Activated T-cell treated with anti-CD3 and anti-CD28 coated beads, Interleukin-2, amount 50 U/mL, for 1 hour (primary cell): ENCODE results near the gene MACROD2.

Experiments used
- DNase-seq: peaks from one replicate; pipeline ENCODE4 v3.0.0-alpha.2; 2020

Gene MACROD2

DNA sequence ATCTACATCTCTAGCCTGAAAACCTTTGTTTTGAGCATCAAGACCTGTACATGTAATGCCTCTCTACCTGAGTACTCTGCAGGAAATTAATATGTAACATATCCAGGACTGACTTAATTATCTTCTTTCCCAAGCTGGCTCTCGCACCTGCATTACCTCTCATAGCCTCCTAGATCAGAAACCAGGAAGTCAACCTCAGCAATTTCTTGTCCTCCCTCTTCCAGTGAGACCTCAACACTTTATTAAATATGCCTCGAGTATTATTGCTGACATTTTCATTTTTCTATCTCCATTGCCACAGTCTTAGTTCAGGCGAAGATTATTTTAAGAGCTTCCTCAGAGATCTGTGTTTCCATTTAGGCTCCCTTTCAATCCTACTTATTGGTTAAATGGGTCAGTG lies 69.0 kb downstream of the MACROD2 start:
- no peak for DNase-seq

DNA sequence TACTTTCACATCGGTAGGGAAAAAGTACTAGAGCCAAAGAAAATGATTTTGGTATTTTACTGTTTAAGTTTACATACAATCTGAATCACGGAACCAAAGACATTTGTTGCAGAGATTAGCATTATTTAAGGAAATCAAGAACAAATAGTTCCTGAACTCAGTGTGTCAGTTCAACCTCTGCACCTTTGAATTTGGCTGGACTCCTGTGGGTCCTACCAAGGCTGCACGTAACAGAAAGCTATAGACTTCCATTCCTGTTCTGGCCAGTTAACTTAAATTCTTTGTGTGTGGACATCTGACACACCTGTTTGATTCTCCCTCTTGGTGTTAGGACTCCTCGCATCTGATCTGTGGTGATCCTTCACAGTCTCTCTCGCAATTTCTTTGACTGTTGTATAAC lies 69.6 kb downstream of the MACROD2 start:
- DNase-seq: no peak

DNA sequence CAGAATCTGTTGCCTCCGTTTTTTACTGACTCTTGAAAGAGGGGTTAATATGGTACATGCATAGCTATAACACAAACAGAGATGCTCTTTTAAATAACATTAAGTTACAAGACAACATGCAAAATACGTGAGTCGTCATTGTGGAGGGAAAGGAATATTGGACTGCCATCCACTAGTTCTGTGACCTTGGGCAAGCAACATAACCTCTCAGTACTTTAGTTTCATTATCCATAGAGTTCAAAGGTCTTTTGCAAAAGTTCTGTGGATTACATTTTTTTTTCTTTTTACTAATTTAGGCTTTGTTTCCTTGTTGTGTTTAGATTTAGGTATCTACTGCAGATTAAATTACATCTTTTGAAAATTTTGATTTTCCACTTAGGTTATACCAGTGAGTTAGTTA lies 70.5 kb downstream of the MACROD2 start:
- no peak for DNase-seq

DNA sequence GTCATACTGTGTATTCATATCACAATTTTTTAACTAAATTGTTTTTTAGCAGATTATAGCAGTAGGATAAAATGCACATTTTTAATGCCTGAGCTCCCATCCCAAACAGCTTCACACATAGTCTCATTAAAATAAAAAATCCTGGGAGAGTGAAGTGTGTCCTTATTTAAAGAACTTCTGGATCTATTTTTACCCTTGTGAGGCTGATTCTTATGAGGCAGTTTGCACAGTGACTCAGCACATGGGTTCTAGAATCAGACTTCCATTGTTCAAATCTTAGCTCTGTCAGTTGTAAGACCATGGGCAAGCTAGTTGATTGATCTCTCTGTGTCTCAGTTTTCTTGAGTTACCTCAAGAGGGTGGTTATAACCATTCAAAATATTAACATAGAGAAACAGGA lies 72.3 kb downstream of the MACROD2 start:
- no peak for DNase-seq

DNA sequence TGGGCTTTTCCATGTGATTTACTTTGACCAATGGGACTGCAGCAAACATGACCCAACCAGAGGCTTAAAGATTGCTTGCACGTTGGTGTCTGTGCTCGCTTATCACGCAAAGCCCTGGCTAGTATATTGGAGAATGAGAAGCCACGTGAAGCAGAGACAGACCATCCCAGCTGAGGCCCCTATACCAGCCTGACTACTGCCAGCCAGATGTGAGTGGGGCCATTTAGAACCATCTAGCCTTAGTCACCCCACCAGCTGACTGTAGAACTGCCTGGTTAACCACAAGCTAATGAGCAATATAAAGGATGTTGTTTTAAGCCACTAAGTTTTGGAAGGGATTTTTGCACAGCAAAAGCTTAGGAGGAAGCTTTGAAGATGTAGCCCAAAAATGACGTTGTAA lies 74.5 kb downstream of the MACROD2 start:
- no peak for DNase-seq

DNA sequence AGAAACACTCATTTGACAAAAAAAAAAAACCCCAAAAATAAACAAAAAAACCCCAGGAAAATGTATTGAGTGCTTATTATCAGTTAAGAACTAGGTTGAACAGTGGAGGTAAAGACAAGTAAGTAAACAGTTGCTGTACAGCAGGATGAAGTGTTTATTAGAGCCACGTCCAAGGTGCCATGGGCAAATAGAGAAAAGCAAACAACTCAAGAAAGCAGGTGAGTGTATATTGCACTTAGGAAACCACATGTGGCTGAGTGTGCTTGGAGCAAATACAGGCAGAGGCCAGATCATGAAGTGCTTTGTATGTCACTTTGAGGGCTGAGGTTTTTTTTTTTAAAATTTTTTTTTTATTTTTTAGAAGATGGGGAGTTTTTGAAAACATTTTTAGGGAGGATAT lies 98.3 kb downstream of the MACROD2 start:
- DNase-seq: no peak

DNA sequence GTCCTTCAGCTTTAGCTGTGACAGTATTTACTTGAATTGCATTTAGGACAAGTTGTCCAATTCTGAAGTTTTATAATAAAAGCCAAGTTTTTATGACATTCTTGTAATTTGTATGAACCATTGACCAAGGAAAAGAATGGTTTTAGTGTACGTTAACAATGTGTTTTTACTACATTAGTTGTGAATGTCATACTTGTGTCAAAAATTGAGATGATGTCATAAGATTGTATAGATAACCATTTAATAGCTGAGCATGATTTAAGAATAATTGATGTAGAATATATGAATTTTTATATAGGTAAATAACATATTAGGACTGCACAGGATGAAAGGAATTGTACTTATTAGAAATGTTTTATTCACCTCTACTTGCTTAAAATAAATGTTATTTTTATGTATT lies 102.9 kb downstream of the MACROD2 start:
- DNase-seq: no peak

DNA sequence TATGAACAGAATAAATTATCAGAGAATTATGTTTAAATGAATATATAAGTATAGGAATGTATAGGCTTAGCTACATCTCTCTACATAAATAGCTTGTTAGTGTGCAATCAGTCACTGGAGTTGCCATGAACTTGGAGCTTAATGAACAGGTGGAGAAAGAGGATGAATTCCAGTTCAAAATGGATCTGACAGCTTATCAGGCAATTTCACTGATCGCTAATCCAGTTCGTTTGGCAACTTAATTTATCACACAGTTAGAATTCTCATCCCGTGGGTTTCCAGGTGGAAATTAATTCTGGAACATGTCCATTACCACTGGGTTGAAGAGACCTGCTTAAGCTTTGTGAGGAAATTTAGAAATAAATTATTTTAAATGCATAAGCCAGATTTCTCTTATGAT lies 118.1 kb downstream of the MACROD2 start:
- no peak for DNase-seq

DNA sequence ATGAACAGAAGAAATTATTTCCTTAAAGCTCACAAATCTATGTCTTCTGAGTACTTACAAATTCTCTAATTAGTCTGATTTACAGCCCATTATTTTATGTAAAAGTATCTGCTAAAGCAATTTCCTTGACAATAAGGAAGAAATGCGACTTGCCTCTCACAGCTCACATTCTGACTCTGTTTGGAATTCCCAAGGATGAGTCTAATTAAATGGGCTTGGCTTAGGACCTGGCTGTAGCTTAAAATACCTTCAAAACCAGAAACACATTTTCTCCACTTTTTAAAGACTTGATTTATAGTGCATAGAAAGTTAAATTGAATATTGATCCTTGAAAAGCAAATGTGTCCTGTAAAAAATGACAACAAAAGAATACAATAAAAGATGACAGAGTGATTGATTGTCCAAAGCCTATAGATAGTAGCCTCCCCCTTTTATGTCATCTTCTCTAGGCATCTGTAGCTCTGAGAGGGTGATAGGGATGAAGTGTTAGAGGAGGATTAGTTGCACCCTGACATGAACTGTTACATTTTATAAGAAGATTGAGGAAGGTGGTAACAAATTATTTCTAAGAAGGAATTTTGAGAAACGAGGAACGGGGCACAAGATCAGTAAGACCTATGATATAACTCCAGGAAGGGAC lies 118.9 kb downstream of the MACROD2 start:
- DNase-seq: no peak

DNA sequence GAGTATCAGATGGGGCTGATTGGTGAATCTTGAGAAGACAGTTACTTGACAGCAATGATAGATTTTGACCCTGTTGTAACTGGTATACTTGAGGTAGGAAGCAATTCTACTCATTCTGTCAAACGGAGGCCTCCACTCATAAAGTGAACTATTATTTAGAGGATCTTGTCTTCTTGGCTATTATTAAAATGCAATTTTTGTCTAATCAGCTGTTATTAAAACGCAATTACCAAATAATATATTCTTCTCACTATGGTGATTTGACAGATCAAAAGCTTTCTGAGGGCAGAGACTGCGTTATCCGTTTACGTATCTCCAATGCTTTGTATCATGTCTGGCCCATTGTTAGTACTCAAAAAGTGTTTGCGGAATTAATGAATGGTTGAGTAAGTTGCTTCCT lies 120.7 kb downstream of the MACROD2 start:
- no peak for DNase-seq

DNA sequence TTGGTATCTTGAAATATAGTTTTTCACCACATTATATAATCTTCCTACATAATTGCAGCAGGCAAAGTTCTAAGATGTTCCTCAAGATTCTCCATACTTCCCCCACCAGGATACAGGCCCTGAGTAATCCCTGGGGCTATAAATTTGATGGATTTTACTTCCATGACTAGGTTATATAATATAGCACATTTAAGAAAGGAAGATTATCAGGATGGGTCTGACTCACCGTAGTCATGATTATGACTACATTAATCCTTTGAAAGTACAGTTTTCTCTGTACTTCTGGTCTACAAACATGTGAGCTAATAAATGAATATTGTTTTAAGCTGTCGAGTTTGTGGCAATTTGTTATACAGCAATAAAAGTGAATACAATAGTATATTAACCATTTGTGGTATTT lies 122.5 kb downstream of the MACROD2 start:
- DNase-seq: no peak

DNA sequence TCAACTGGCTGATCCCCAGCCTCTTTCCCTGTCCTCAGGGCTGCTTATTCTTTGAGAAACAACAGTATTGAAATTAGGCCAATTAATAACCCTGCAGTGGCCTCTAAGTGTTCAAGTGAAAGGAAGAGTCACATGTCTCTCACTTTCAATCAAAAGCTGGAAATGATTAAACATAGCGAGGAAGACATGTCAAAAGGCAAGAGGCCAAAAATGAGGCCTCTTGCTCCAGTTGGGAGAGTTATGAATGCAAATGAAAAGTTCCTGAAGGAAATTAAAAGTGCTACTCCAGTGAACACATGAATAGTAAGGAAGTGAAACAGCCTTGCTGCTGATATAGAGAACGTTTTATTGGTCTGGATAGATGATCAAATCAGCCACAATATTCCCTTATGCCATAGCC lies 131.5 kb downstream of the MACROD2 start:
- DNase-seq: no peak

DNA sequence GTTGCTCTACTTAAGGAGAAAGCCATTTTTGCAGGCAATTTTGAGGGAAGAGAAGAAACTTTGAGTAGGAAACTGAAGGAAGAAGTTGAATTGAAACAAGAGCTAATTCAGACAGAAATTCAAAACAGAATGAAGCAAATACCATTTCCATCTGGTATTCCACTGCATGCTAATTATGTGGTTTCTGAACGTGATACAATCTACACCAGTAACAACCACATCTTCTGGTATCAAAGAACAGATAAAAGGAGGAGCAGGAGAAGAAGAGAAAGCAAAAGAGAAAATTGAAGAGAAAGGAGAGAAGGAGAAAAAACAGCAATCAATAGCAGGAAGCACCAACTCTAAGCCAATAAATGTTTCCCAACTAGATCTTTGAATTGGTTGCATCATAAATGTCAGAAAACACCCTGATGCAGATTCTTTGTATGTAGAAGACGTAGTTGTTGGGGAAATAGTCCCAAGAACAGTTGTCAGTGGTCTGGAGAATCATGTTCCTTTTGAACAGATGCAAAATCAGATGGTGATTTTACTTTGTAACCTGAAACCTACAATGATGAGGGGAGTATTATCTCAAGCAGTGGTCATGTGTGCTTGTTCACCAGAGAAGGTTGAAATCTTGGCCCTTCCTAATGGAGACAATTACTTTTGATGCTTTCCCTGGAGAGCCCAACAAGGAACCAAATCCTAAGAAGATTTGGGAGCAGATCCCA lies 132.4 kb downstream of the MACROD2 start:
- no peak for DNase-seq

DNA sequence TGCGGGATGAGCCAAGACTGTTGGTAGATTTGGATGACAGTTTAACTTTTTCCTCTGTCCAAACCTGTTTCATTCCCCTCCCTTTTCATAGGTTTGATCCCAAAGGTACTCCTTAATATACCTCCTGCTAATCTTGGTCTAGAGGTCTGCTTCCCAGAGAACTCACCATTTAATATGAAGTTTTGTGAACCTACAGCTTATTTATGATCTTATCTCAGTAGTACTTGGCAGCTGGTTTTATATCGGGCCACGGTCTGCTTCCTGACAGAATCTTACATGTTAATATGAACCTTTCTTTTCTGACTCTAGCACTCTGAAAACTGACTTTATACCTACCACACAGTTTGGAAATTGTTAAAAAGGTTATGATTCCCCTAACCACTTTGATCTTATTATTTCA lies 138.7 kb downstream of the MACROD2 start:
- DNase-seq: no peak

DNA sequence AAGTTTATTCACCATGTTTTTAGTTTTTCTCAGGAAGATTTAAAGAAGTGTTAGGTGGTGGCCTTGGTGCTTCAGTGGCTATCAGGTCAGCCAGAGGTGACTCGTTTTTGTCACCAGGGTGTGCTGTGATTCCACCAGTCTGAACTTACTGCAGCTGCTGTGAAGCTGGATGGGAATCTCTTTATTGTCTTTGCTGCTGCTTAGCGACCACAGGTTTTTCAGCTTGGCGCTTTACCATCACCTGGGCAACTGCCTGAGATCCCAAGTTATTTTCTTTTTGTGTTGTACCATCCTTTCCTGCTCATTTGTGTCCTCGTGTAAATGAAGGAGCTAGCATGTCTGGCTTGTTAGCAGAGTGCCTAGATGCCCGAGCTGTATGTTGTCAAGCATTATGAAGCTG lies 146.9 kb downstream of the MACROD2 start:
- no peak for DNase-seq

DNA sequence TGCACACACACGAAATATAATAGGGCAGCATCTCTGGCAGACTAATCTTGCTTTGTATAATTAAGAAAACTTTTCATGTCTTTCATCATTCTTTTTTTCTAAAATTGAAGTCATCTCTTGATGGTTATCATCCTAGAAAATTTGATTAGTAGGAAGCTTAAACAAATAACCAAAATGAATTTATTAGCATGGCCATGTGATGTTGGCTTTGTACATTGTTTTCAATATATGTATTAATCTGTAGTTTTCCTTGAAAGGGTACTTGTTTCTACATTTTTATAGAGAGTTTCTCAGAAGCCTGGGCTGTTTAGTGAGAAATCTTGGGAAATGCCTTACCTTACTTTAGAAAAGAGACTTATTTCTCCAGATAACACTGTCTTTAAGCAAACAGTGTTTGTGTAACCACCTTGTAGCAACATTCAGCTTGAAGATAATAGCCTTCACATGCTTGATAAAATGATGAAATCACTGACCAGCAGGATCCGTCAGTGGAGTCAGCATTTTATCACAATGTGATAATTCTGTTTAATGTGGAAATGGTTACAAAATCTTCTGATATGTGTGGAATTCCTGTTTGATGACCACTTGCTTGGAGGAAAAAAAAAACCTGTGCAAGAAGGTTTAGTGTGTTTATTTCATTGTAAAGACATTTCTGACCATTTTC lies 147.8 kb downstream of the MACROD2 start:
- no peak for DNase-seq

DNA sequence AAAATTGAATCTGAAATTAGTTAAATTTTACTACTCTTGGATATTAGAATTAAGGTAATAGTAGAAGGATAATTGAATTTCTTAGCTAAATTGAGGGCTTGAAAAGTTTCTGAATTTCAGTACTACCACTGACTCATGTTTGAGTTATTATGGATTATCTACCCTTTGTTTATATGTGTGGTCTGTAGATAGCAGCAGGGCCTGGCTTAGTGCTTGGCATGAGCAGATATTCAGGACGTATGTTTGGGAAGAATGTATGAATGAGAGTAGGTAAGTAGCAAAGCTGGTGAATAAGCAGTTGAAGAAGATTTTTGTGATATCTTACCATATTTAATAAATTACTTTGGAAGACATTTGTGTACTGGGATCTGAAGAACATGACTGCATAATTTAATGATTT lies 152.7 kb downstream of the MACROD2 start:
- DNase-seq: no peak

DNA sequence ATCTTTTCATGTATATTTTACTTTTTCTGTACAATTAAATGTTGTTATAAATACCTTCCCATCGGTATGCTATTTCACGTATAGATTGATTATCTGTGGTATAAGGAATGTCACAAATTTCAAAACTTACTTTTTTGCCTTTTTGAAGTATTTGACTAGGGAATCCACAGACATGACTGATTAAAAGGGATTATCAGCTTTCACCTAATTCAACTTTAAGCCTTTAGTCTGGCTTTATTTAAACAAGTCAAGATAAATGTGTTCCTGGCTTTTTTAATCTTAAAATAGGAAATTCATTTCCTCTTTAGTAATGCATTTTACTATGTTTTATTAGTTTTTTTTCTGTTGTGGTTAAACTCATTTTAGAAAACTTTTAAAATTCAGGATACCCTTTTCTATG lies 160.0 kb downstream of the MACROD2 start:
- DNase-seq: no peak

DNA sequence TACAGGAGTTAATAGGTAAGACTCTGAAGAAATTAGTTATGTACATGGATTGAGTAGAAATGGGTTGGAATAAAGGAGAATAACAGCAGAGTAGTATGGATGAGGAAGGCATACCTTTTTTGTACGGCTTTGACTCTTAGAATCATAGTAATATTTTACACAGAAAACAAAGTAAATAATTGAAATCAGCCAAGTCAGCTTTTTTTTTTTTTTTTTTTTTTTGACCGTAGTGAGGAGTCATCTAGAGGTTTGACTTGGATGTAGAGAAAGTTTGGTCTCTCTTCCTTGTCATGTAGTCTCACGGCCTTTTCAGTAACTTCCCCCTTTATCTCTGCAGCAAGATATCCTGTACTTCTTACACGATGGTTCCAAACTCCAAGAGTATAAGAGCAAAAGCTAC lies 183.2 kb downstream of the MACROD2 start:
- no peak for DNase-seq

DNA sequence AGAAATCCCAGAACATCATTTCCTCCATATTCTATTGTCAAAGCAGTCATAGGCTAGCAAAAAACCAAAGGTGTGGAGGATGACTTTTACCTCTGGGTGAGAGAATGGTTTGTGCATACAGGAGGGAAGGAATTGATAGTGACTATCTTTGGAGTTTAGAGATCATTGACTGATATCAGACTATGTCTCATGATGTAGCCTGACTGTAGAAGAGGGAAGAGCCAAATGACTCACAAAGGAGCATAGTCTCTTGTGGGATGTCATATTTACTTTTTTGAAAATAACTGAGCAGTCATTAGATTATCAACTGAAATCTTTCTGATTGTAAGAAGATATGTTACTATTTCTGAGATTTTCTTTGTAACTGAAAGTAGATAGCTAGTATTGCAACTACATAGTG lies 183.6 kb downstream of the MACROD2 start:
- DNase-seq: no peak

DNA sequence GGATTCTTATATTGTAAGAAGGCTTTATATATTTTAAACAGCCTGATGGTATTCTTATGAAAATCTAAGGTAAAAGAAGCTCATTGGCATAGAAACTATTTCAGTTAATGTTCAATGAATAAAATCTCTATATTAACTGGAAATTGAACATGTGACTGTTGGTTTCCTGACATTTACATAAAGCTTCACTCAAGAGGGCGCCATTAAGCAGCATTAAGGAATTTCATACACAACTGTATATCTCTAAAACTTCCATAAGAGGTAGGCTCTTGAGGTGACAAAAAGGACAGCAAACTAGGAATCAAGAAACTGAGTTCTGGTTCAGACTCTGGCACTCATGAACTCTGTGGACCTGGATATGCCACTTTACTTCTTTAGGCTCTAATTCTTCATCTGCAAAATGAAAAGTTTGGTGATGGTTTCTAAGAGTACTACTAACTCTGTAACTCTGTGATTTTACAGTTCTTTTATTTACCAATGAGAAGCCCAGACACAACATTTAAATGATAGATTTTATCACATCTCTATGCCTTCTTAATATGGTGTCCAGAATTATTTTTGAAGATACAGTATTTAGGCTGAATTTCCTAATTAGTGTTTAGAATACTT lies 194.6 kb downstream of the MACROD2 start:
- no peak for DNase-seq

DNA sequence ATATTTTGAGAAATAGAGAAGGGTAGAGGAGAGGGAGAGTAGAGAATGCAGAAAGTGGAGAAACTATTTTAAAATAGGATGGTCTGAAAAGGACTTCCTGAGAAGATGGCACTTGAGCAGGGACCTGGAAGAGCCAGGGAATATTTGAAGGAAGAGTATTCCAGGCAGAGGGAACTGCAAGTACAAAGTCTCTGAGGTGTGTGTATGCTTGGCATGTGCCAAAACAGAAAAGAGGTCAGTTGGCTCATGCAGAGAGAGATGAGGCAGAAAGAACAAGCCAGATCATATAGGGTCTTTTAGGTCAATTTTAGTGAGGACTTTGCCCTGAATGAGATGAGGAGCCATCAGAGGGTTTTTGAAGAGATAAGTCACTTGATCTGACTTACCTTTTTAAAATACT lies 196.2 kb downstream of the MACROD2 start:
- DNase-seq: no peak

DNA sequence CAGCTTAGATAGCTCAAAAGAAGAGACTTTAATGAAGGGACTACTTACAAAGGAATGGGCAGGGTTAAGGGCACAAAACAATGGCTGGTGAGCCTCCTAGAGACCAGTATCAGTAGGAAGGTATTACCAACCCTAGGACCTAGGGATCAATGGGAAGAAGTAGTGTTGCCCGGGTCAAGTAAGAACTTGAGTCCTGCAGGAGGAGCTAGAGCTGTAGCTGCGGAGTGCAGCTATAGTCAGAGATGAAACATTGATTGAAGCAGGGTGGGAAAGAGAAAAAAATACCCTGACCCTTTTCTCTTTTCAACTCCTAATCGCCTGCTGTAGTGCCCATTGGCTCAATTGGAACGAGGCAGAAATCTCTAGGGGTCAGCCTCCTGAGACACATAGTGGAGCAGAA lies 198.1 kb downstream of the MACROD2 start:
- no peak for DNase-seq

DNA sequence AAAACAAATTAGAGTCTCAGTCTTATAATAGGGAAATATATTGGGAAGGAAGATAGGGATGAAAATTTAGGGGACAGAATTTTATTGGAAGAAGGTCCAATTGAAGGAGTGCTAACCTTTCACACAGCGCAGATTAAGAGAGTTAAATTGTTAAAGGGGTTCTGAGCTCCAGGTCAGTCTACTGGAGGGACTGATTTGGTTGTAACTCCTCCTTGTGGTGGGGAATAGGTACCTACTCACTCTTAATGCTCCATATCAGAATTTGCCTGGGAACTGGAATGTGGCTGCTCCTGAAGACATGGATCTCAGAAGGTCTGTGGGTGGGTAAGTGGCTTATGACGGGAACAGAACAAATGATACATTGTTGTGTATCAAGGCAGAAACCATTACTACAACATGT lies 198.6 kb downstream of the MACROD2 start:
- no peak for DNase-seq
